DOHH2 (cell line): ENCODE results near the gene PIGZ.

ENCODE experiments used
- H3F3A ChIP-seq: fragments of 200-600 bp; sonication (generic), shearing (Covaris generic); 2 replicates; pipeline ENCODE4 v1.6.0; 2016; ENCODE audit warnings: antibody characterized with exemption, mild to moderate bottlenecking; ENCODE audit not compliant: control insufficient read depth, insufficient read depth
- H3K27ac ChIP-seq: fragments of 200-600 bp; sonication (generic); 2 replicates; pipeline ENCODE4 v1.5.1; 2014; ENCODE audit warnings: low read depth, mild to moderate bottlenecking, low read length, moderate library complexity
- H3K27me3 ChIP-seq: fragments of 200-600 bp; sonication (generic); 2 replicates; pipeline ENCODE4 v1.6.1; 2014; ENCODE audit warnings: mild to moderate bottlenecking, low read length, mixed read lengths; ENCODE audit not compliant: control insufficient read depth
- H3K36me3 ChIP-seq: fragments of 200-600 bp; sonication (generic); 2 replicates; pipeline ENCODE4 v1.6.1; 2014; ENCODE audit warnings: mild to moderate bottlenecking, low read length, moderate library complexity, mixed read lengths; ENCODE audit not compliant: control insufficient read depth
- H3K4me1 ChIP-seq: fragments of 200-600 bp; sonication (generic); 2 replicates; pipeline ENCODE4 v1.6.1; 2014; ENCODE audit warnings: mild to moderate bottlenecking, low read length, mixed read lengths; ENCODE audit not compliant: control insufficient read depth
- H3K4me2 ChIP-seq: fragments of 200-600 bp; sonication (generic); 2 replicates; pipeline ENCODE4 v1.6.0; 2014; ENCODE audit warnings: mild to moderate bottlenecking, low read length, moderate library complexity
- H3K4me3 ChIP-seq: fragments of 200-600 bp; sonication (generic); 2 replicates; pipeline ENCODE4 v1.5.1; 2014; ENCODE audit warnings: mild to moderate bottlenecking, low read length, mixed read lengths
- H3K79me2 ChIP-seq: fragments of 200-600 bp; sonication (generic); 2 replicates; pipeline ENCODE4 v1.6.1; 2014; ENCODE audit warnings: mild to moderate bottlenecking, low read length, mixed read lengths; ENCODE audit not compliant: control insufficient read depth
- H3K9me2 ChIP-seq: fragments of 200-600 bp; sonication (generic); replicated peaks from 2 replicates; pipeline ENCODE4 v1.6.1; 2014; ENCODE audit warnings: mild to moderate bottlenecking, low read length, mixed read lengths; ENCODE audit not compliant: control insufficient read depth
- H3K9me3 ChIP-seq: fragments of 200-600 bp; sonication (generic); 2 replicates; pipeline ENCODE4 v1.6.1; 2014; ENCODE audit warnings: antibody characterized with exemption, low read length, mixed read lengths; ENCODE audit not compliant: control insufficient read depth, insufficient read depth
- H4K20me1 ChIP-seq: fragments of 200-600 bp; sonication (generic); 2 replicates; pipeline ENCODE4 v1.6.0; 2014; ENCODE audit warnings: low read depth, mild to moderate bottlenecking, antibody characterized with exemption, low read length, moderate library complexity; ENCODE audit not compliant: control insufficient read depth, insufficient read depth
- EZH2phosphoT487 ChIP-seq: fragments of 200-600 bp; sonication (generic); IDR thresholded peaks from 2 replicates; pipeline ENCODE4 v1.6.1; 2017; ENCODE audit warnings: borderline replicate concordance, mild to moderate bottlenecking, antibody characterized with exemption, low read length, moderate library complexity, mixed read lengths
- TF ChIP-seq, protein P1 (sequence below): fragments of 200-600 bp; sonication (generic); IDR thresholded peaks from one replicate; pipeline ENCODE4 v1.5.1; 2014; ENCODE audit warnings: antibody characterized with exemption, mild to moderate bottlenecking, low read depth, low read length; ENCODE audit not compliant: poor library complexity, severe bottlenecking

PIGZ gene

DNA sequence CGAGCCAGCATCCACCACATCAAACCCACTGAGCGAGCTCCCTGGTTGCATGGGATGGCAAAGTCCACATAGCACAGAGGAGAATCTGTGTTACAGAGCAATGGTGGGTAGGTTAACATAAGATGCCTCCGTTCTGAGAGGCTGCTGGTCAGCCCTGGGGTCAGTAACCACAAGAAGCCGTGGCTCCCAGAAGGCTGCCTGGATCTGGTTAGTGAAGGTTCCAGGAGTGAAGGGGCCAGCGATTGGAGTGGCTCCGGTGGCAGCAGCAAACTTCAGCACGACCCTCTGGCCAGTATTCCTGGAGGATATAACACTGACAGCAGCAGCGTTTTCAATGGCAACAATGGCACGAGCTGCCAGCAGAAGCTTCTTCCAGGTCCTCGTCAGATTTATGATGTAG lies 18.4 kb upstream of the PIGZ start:
- no peaks in the 10 kb centered on the region for H3F3A ChIP-seq
- H3K4me2 ChIP-seq, result no peak overlapping the region
- H3K9me3 ChIP-seq, result 0 out of 2 replicates have a peak, but pooled peaks cover 3% of the 10 kb centered on the region
- H3K36me3 ChIP-seq, result no peaks in the 10 kb centered on the region
- no peaks in the 10 kb centered on the region for H3K9me2 ChIP-seq
- peaks cover 6% of the 10 kb centered on the region for H3K27me3 ChIP-seq
- H3K27ac ChIP-seq, result no peak overlapping the region
- H3K79me2 ChIP-seq, result no peaks in the 10 kb centered on the region
- no peaks in the 10 kb centered on the region for H3K4me1 ChIP-seq
- H4K20me1 ChIP-seq, result no peaks in the 10 kb centered on the region
- TF ChIP-seq EZH2phosphoT487, result no peak
- TF ChIP-seq, protein P1, sequence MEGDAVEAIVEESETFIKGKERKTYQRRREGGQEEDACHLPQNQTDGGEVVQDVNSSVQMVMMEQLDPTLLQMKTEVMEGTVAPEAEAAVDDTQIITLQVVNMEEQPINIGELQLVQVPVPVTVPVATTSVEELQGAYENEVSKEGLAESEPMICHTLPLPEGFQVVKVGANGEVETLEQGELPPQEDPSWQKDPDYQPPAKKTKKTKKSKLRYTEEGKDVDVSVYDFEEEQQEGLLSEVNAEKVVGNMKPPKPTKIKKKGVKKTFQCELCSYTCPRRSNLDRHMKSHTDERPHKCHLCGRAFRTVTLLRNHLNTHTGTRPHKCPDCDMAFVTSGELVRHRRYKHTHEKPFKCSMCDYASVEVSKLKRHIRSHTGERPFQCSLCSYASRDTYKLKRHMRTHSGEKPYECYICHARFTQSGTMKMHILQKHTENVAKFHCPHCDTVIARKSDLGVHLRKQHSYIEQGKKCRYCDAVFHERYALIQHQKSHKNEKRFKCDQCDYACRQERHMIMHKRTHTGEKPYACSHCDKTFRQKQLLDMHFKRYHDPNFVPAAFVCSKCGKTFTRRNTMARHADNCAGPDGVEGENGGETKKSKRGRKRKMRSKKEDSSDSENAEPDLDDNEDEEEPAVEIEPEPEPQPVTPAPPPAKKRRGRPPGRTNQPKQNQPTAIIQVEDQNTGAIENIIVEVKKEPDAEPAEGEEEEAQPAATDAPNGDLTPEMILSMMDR, result no peak
- H3K4me3 ChIP-seq, result no peak overlapping the region

GRCh38 chr3:196985954-196986885 lies 17.6 kb upstream of the PIGZ start:
- Histone ChIP-seq H4K20me1 (no peaks in the 10 kb centered on the region), H3K36me3 (no peaks in the 10 kb centered on the region), H3K4me3 (no peak overlapping the region), H3F3A (no peaks in the 10 kb centered on the region), H3K27ac (no peak overlapping the region), H3K27me3 (peaks cover 6% of the 10 kb centered on the region), H3K4me1 (no peaks in the 10 kb centered on the region), H3K4me2 (no peak overlapping the region), H3K9me3 (0 out of 2 replicates have a peak, but pooled peaks cover 3% of the 10 kb centered on the region), H3K9me2 (no peaks in the 10 kb centered on the region), H3K79me2 (no peaks in the 10 kb centered on the region)
- TF ChIP-seq EZH2phosphoT487, result no peak
- TF ChIP-seq, protein P1, result no peak

DNA sequence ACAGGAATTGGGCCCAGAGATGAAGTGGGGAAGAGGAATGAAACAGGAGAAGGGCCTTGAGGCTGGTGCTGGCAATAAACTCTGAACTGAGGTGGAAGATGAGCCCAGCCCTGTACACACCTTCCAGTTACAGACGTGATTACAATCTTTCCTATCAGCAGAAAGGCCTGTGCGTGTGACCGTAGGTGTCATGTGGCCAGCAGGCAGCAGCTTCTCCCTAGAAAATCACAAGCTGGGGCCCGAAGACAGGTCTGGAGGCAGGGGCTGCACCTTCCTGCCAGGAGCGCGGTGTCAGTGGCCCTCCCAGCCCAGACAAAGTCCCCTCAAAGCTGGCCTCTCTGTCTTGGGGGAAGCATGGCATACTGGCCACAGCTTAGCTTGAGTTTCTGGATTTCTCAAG lies 16.7 kb upstream of the PIGZ start:
- no peaks in the 10 kb centered on the region for H3K9me2 ChIP-seq
- no peaks in the 10 kb centered on the region for H4K20me1 ChIP-seq
- TF ChIP-seq, protein P1, result no peak
- TF ChIP-seq EZH2phosphoT487, result no peak
- H3K9me3 ChIP-seq, result 0 out of 2 replicates have a peak, but pooled peaks cover 3% of the 10 kb centered on the region
- H3K36me3 ChIP-seq, result no peaks in the 10 kb centered on the region
- peaks cover 6% of the 10 kb centered on the region for H3K27me3 ChIP-seq
- H3K27ac ChIP-seq, result no peak overlapping the region
- H3F3A ChIP-seq, result no peaks in the 10 kb centered on the region
- no peaks in the 10 kb centered on the region for H3K79me2 ChIP-seq
- no peak overlapping the region for H3K4me3 ChIP-seq
- H3K4me1 ChIP-seq, result no peaks in the 10 kb centered on the region
- H3K4me2 ChIP-seq, result no peak overlapping the region
